Coronary artery (tissue), 2 donors: ENCODE data around the gene ALKBH1.

Source experiments
- DNase-seq: peaks from one replicate; pipeline ENCODE4 v3.0.0-alpha.2; 2017; ENCODE audit warnings: low spot score
- H3K27ac ChIP-seq, 2 donors: fragments of 200-600 bp; sonication (generic); one replicate each; pipeline ENCODE4 v1.5.1; 2016 to 2019
- H3K4me3 ChIP-seq: fragments of 200-600 bp; sonication (generic); 2 replicates; pipeline ENCODE4 v1.5.1; 2016; ENCODE audit warnings: mild to moderate bottlenecking, moderate library complexity
- CTCF ChIP-seq: fragments of 200-600 bp; sonication (generic); IDR thresholded peaks from one replicate; pipeline ENCODE4 v1.5.1; 2019; ENCODE audit warnings: antibody characterized with exemption

The ALKBH1 gene

GRCh38 chr14:77709412-77709811 is 1.6 kb upstream of the ALKBH1 start:
- no peak for TF ChIP-seq CTCF
- H3K27ac ChIP-seq, result no peak overlapping the region
- no peak for DNase-seq
- peak overlapping the region; percentile 100 for H3K4me3 ChIP-seq

- H3K27ac ChIP-seq, result no peak overlapping the region
- H3K4me3 ChIP-seq, result peak overlapping the region; percentile 100
- DNase-seq, result no peak
- TF ChIP-seq CTCF, result no peak
Observed at GRCh38 chr14:77708749-77709148, 926 bp upstream of the ALKBH1 start.

DNA sequence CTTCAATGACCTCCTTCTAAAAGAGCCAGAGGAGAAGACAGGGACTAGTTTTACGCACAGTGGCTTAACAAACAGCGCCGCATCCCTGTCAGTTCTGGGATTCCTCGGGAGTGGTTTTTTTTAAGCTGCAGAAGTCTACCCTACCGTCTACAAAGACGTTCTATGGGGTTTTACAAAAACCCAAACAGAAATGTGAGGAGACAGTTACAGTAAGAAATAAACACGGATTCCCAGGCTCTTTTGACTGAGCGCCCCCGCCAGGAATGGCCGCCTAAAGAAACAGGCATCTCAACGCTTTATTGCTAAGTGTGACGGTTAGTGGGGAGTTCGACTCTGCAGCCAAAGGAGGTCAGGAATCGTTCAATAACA is 484 bp downstream of the ALKBH1 start:
- Histone ChIP-seq H3K27ac (peak overlapping the region; percentile 61 to 84), H3K4me3 (peak overlapping the region; percentile 100)
- no peak for TF ChIP-seq CTCF
- DNase-seq, result no peak

- H3K27ac ChIP-seq, result no peak overlapping the region
- no peak overlapping the region for H3K4me3 ChIP-seq
- no peak for DNase-seq
- TF ChIP-seq CTCF, result no peak
Observed at GRCh38 chr14:77691259-77691658, 16.6 kb downstream of the ALKBH1 start.

DNA sequence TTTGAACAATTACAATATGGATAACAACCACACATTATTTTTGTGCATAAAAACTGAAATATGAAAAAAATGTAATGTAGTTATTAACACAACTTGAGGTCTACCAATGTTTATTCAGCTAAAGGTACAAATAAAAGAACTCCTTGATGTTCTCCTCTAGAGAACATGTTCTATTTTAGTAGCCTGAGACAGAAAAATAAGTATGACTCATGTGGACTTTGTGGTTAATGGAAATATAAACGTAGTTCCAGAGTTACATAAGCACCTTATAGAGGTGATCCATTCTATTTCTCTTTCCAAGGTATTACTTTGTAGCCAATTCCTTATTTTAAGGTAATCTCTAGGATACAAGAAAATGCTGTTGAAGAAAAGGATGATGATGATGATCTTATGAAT is 25.7 kb downstream of the ALKBH1 start:
- Histone ChIP-seq H3K27ac (no peak overlapping the region), H3K4me3 (no peak overlapping the region)
- DNase-seq, result no peak
- no peak for TF ChIP-seq CTCF

GRCh38 chr14:77681196-77682157 is 26.3 kb downstream of the ALKBH1 start:
- H3K27ac ChIP-seq, result no peak overlapping the region
- DNase-seq, result no peak
- no peak overlapping the region for H3K4me3 ChIP-seq
- TF ChIP-seq CTCF, result no peak

- Histone ChIP-seq H3K4me3 (no peak overlapping the region), H3K27ac (no peak overlapping the region)
- no peak for TF ChIP-seq CTCF
- DNase-seq, result no peak
Observed at GRCh38 chr14:77674931-77675330, 32.9 kb downstream of the ALKBH1 start.
